Colon (tissue), 2 donors: ENCODE results near the gene TYW5.
A peak's percentile ranks its signal among the peaks of the same experiment; 100 is the strongest.

Source experiments
- FAIRE-seq: peaks from 2 replicates; lab custom pipeline; 2012; peaks lifted over from hg19 to GRCh38; lab: Jason Lieb, UNC
- donor health status: control.
- donor health status: control.

TYW5 gene

DNA sequence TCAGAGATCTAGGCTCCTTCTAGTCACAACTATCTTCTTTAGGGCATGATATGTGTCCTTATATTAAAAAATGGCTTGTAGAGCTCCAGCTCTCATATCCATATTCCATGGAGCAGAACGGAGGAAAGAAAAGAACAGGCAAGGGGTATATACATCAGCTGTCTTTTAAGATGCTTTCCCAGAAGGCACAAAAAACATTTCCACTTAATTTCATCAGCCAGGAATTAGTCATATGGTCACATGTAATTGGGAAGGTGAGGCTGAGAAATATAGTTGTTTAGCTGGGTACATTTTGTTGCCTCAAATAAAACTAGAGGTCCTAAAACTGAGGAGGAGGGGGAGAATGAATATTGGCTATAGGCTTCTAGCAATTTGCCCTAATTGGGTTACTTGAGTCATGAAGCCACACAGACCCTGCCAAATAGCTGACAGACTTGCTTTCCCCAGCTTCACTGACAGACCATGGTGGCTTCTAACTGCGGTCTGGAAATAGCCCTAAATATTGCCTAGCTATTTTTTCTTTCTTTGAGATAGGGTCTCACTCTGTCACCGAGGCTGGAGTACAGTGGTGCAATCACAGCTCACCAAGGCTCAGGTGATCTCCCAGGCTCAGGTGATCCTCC, 20.1 kb upstream of the TYW5 start:
- no peak for FAIRE-seq

GRCh38 chr2:199973703-199974102, 18.4 kb upstream of the TYW5 start:
- FAIRE-seq: no peak

DNA sequence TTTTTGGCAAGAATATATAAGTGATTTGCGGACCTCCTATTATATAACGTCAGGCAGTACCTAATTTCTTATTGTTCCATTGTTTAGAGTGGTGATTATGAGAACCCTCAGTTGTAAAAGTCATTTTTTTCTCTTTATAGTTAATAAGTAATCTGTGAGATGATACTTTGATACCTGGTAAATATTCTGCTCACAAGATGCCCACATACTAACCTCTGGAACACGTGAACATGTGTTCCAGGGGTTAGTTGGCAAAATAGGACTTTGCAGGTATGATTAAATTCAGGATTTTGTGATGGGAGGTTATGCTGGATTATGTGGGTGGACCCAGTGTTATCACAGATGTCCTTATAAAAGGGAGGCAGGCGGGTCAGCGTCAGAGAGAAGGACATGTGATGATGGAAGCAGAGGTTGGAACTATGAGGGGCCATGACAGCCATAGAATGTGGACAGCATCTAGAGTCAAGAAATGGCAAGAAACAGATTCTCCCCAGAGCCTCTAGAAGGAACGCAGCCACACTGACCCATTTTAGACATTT, 16.9 kb upstream of the TYW5 start:
- FAIRE-seq: no peak

- FAIRE-seq: no peak
Observed at GRCh38 chr2:199968126-199968525, 12.8 kb upstream of the TYW5 start.

DNA sequence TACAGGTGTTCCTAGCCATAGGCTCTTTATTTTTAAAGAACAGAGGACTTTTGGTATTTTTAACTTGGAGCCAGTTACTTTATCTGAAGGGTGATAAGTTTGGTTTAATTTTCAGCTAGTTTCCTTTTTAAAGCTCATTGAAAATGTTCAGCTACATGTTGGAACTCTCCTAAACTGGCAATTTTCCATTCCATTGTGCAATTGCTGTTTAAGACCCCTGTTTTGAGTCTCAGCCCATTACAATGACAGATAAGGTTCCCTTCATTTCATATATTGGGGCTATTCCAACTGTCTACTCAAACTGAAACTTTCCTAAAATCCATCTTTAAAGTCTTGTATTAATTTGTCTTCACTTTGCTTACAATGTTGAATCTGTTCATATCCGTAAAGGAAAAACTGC, 11.7 kb upstream of the TYW5 start:
- no peak for FAIRE-seq

DNA sequence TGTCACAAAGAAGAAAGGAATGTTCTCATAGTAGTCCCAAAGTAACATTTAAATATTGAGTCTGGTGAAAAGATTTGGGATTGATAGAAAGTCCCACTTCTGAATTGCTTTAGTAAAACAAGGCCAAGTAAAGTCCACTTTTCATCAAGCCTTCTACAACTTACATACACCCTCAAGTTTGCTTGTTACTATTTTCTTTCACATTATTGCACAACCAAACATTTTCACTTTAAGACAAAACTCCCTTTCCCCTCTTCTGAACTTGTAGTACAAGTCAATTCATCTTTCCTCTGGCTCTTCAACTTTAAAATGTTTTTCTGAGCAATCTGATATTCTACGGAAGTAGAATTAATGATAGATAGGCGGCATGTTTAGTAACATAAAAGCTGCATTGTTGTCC, 11.1 kb upstream of the TYW5 start:
- FAIRE-seq: no peak

DNA sequence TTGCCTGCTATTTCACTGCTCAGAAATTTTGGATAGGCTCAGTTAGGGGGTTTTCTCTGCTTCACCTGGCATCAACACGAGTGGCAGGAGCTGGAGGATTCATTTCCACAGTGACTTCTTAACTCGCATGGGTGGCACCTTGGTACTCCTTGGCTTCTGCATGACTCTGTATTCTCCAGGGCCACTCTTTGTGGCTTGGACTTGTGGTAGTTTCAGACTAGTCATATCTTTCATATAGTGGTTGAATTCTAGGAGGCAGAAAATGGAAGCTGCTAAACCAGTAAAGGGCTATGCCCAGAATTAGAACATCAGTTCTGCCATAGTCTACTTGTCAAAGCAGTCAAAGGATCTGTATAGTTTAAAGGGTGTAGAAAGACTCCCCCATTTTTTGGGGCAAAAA, 6.9 kb upstream of the TYW5 start:
- FAIRE-seq: no peak

DNA sequence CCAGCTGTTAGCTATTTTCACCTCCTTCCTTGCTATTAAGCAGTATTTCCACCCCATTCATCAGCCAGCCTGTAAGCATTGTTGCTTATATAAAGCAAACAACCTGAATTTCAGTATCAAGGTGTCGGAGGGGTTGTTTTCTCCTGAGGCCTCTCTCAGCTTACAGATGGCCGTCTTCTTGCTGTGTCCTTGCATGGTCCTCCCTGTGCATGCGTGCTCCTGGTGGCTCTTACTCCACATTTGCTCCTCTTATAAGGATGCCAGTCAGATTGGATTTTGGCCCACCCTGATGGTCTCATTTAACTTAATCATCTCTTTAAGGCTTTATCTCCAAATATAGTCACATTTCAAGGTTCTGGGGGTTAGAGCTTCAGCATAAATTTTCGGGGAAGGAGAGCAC, 2.7 kb upstream of the TYW5 start:
- no peak for FAIRE-seq

GRCh38 chr2:199956062-199956380, 730 bp upstream of the TYW5 start:
- FAIRE-seq: no peak

DNA sequence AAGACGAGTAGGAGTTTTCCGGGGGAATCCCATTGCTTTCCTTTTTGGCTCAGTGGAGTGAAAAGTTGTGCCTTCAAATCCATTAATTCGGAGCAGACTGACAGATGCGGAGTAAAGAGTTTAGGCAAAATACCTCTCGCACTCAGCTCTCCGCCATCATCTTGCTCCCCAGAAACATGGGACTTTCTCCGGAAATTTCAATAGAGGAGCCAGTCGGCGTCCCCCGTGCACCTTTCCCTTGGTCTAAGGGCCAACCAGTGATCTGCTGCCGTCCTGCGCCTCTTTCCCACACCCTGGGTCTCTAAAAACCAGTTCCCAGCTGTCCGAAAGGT, 318 bp downstream of the TYW5 start:
- no peak for FAIRE-seq

- FAIRE-seq: peak; percentile 10
Observed at GRCh38 chr2:199951023-199951422, 4.3 kb downstream of the TYW5 start.

DNA sequence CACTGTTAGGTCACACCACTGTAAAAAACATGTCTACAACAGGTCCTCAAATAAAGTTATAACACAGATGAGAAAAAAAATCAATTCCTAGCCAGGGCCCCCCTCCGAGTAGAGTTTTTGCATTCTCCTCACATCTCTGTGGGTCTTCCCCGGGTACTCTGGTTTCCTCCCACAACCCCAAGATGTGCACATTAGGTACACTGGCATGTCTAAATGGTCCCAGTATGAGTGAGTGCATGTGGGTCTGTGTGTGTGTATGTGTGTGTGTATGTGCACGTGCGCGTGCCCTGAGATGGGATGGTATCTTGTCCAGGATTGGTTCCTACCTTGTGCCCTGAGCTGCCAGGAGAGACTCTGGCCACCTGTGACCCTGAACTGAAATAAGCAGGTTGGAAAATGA, 4.9 kb downstream of the TYW5 start:
- FAIRE-seq: no peak

- FAIRE-seq: no peak
Observed at GRCh38 chr2:199946836-199947235, 8.5 kb downstream of the TYW5 start.

- FAIRE-seq: no peak
Observed at GRCh38 chr2:199946196-199946595, 9.1 kb downstream of the TYW5 start.

- no peak for FAIRE-seq
Observed at GRCh38 chr2:199943373-199943772, 11.9 kb downstream of the TYW5 start.

DNA sequence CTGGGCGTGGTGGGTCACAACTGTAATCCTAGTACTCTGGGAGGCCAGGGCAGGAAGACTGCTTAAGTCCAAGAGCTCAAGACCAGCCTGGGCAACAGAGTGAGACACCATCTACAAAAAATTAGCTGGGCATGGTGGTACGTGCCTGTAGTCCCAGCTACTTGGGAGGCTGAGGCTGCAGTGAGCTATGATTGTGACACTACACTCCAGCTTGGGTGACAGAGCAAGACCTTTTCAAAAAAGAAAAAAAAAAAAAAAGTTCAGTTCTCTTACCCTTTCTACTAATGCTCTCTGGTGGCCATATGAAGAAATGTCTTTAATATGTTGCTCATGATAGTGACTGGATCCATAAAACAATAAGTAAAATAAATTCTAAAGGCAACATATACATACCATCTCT, 14.9 kb downstream of the TYW5 start:
- peak; percentile 85 for FAIRE-seq

- FAIRE-seq: no peak
Observed at GRCh38 chr2:199936554-199936953, 18.7 kb downstream of the TYW5 start.

DNA sequence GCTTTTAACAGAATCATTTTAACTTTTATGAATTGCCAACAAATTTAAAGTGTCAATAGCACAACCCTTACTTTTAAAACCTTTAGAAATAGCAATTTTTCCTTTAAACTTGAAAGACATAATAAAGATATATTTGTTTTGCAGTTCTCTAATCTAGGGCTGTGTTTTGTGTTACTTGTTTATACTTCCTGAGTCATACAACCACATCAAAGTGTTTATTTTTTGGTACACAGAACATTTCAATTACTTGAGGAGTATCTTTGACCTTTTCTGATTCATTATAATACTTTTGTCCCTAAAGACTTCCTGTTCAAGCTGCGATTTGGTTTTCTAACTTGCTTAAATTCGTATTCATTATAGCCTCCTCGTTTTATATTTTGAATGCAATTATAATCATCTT, 21.8 kb downstream of the TYW5 start:
- peak; percentile 18 for FAIRE-seq

- FAIRE-seq: no peak
Observed at GRCh38 chr2:199932312-199932855, 22.9 kb downstream of the TYW5 start.

GRCh38 chr2:199929262-199929661, 26.0 kb downstream of the TYW5 start:
- no peak for FAIRE-seq

DNA sequence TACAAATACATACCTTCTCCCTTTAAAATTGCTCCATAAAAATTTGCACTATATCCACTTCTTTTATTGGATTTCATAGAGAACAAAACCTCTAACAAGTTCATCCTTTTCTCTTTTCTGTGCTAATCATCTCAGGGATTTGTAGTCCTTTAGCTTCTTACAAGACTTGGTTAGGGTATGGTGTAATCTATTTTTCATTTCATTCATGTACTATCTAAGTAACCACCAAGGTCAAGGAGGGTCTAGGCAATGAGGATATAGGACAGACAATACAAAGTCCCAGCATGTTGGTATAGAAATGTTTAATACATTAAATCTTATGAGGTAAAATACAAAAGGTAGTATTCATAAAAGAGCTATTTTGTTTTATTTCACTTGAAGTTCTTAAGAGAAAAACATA, 26.7 kb downstream of the TYW5 start:
- no peak for FAIRE-seq

DNA sequence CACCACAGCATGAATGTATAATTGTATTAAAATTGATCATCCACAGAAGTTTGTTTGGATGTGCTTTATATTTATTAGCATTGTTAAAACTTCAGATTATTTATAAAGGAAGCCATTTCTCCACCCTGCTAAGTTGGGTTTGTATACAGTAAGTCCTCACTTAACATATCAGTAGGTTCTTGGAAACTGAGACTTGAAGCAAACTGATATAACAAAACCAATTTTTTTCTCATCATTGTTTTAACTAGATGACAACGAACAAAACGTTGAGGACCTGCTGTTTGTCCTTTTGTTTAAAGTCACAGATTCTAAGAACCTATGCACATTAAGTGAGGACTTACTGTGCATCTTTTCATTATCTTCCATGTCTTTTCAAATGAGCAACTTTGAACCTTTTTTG, 27.1 kb downstream of the TYW5 start:
- no peak for FAIRE-seq

GRCh38 chr2:199926806-199927205, 28.5 kb downstream of the TYW5 start:
- no peak for FAIRE-seq

GRCh38 chr2:199923924-199924323, 31.4 kb downstream of the TYW5 start:
- no peak for FAIRE-seq

DNA sequence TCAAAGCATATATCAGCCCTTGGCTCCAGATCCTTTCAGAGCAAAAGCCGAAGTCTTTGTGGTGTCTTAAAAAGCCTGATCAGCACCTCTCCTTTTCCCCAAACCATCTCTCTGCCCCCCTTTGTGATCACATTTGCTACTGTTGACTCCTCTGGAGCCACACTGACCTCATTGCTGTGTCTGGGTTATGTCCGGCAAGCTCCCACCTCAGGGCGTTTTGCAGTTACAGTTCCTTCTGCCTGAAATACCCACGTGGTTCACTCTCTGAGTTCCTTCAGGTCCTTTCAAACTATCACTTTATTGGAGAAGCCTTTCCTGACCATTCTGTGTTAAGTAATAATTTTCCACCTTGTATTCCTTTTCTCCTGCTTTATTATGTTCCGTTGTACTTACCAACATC, 32.4 kb downstream of the TYW5 start:
- no peak for FAIRE-seq
